Stomach (tissue), 9 donors: Measurements from ENCODE around the gene ZNF891. TPM values are rescaled to one million over a fixed set of nuclear protein-coding genes. Genes with fewer than 3 reads are reported as not detected.

ENCODE experiments used
- DNase-seq, 2 donors: peaks; one replicate each; pipeline versions ENCODE4 v3.0.0 to v3.0.0-alpha.2; 2013 to 2019
- H3K27ac ChIP-seq, 5 donors: fragments of 200-600 bp in 4 of 5; sonication (generic) in 4 of 5; one replicate each; pipeline ENCODE4 v1.5.1; 2013 to 2019; ENCODE audit warnings: mild to moderate bottlenecking in 1 of 5, moderate library complexity in 1 of 5
- H3K27me3 ChIP-seq, 3 donors: fragments of 200-600 bp; sonication (generic); one replicate each; pipeline ENCODE4 v1.5.1; 2017 to 2019; ENCODE audit warnings: mixed run types in 1 of 3
- H3K36me3 ChIP-seq, 4 donors: fragments of 200-600 bp; sonication (generic); 1 replicate in 3 of 4; 2 replicates in 1 of 4; pipeline ENCODE4 v1.5.1; 2016 to 2019
- H3K4me1 ChIP-seq, 4 donors: fragments of 200-600 bp; sonication (generic); one replicate each; pipeline ENCODE4 v1.5.1; 2016 to 2019
- H3K4me3 ChIP-seq, 4 donors: fragments of 200-600 bp; sonication (generic) in 3 of 4; one replicate each; pipeline ENCODE4 v1.5.1; 2016 to 2019; ENCODE audit warnings: mild to moderate bottlenecking in 1 of 4
- H3K9me3 ChIP-seq, 4 donors: fragments of 200-600 bp; sonication (generic); one replicate each; pipeline ENCODE4 v1.5.1; 2016 to 2019
- CTCF ChIP-seq, 7 experiments: fragments of 450-650 bp in 4 of 7; fragments of 200-600 bp in 3 of 7; sonication (generic) in 3 of 7; IDR thresholded peaks; one replicate each; pipeline ENCODE4 v1.5.1; 2016 to 2019; ENCODE audit warnings: antibody characterized with exemption in 7 of 7, control low read depth in 2 of 7, mild to moderate bottlenecking in 1 of 7
- EP300 ChIP-seq: sonication (generic); formaldehyde crosslinking; IDR thresholded peaks from one replicate; pipeline ENCODE4 v1.6.1; 2017; ENCODE audit warnings: antibody characterized with exemption
- POLR2A ChIP-seq, 4 donors: fragments of 450-650 bp; IDR thresholded peaks; one replicate each; pipeline ENCODE4 v1.6.1; 2016; ENCODE audit warnings: antibody characterized with exemption in 4 of 4, control low read depth in 2 of 4, mild to moderate bottlenecking in 1 of 4, moderate library complexity in 1 of 4
- POLR2AphosphoS5 ChIP-seq, 3 donors: sonication (generic); formaldehyde crosslinking; IDR thresholded peaks; one replicate each; pipeline ENCODE4 v1.6.1; 2016; ENCODE audit warnings: antibody characterized with exemption in 3 of 3
- WGBS, 5 donors: extraction: QIAGEN DNeasy Blood & Tissue Kit in 3 of 5; methylation state at CpG; one replicate each; pipeline versions ENCODE4 v1.1.5 to v1.1.7; 2013 to 2018; 5-methylcytosine and 5-hydroxymethylcytosine counted together
- intact Hi-C: fragments of 100-400 bp; cut with DNase I; formaldehyde crosslinking; loops from one replicate; pipeline ENCODE4 v1.15.1; 2023; ENCODE audit warnings: low total_unique reads
- polyA plus RNA-seq, 3 donors: library from polyadenylated mRNA; stranded (reverse); fragments of 200-250 nt; gene quantifications; one replicate each; pipeline ENCODE4 v1.2.3, GENCODE V29; 2013
- total RNA-seq, 5 donors: library from RNA; depleted of rRNA; stranded (reverse); fragments of >200 nt; gene quantifications; one replicate each; pipeline versions ENCODE4 v1.1.0 to v1.2.3, GENCODE V29; 2014 to 2016
- donor health status: healthy with polysubstance abuse.
- donor health status: Bipolar disorder and iron deficiency.
- donor health status: healthy.

Gene ZNF891
- total and polyA plus RNA-seq, 8 donors = 0.15 to 6.4 (median 2.0) TPM

- intact Hi-C loops = no loop called here
- 14 to 21% (median 16%) methylated on average over 25 to 26 of the region's 26 CpGs for WGBS, 5 donors
These were observed 571 bp downstream of the ZNF891 start for GRCh38 chr12:133129368-133130037.

GRCh38 chr12:133124674-133125073 is 5.4 kb downstream of the ZNF891 start:
- intact Hi-C loops = no loop called here
- WGBS, 5 donors = 95 to 99% (median 98%) methylated on average over 2 of the region's 2 CpGs
- H3K27ac ChIP-seq = no peak overlapping the region
- H3K9me3 ChIP-seq = peaks cover 68 to 94% (median 89%) of the 10 kb centered on the region in 4 donors
- DNase-seq = no peak
- no peak for TF ChIP-seq POLR2A (IDR thresholded peaks at IDR 0.05)
- no peaks in the 10 kb centered on the region for H3K27me3 ChIP-seq
- H3K4me1 ChIP-seq = peaks cover 0 to 8% (median 7%) of the 10 kb centered on the region in 4 donors
- peaks cover 0 to 90% (median 68%) of the 10 kb centered on the region in 4 donors for H3K36me3 ChIP-seq
- H3K4me3 ChIP-seq = no peak overlapping the region

More at GRCh38 chr12:133129368-133130037, 571 bp downstream of the ZNF891 start:
- Histone ChIP-seq H3K27me3 (no peaks in the 10 kb centered on the region), H3K4me3 (peak overlapping the region; percentile 67 to 93 (median 80)), H3K9me3 (peaks cover 39 to 75% (median 63%) of the 10 kb centered on the region in 4 donors), H3K27ac (peak overlapping the region; percentile 95 to 99 (median 96)), H3K36me3 (peaks cover 7 to 67% (median 50%) of the 10 kb centered on the region in 4 donors), H3K4me1 (peaks cover 0 to 16% (median 15%) of the 10 kb centered on the region in 4 donors)
- TF ChIP-seq CTCF (IDR thresholded peaks at IDR 0.05) (no peak), POLR2AphosphoS5 (IDR thresholded peaks at IDR 0.05) (no peak), POLR2A (IDR thresholded peaks at IDR 0.05) (no peak), EP300 (no peak)
- DNase-seq = no peak

- intact Hi-C loops = no loop called here
- Histone ChIP-seq H3K27me3 (no peaks in the 10 kb centered on the region), H3K4me1 (no peaks in the 10 kb centered on the region), H3K4me3 (no peak overlapping the region), H3K27ac (no peak overlapping the region), H3K36me3 (peaks cover 9 to 100% (median 66%) of the 10 kb centered on the region in 4 donors), H3K9me3 (peaks cover 83 to 100% (median 99%) of the 10 kb centered on the region in 4 donors)
- no peak for TF ChIP-seq POLR2AphosphoS5 (IDR thresholded peaks at IDR 0.05)
- TF ChIP-seq POLR2A (IDR thresholded peaks at IDR 0.05) = no peak
- no peak for TF ChIP-seq EP300
- no peak for TF ChIP-seq CTCF (IDR thresholded peaks at IDR 0.05)
- WGBS, 5 donors = 90 to 98% (median 95%) methylated on average over 3 of the region's 3 CpGs
- no peak for DNase-seq
These were observed 9.5 kb downstream of the ZNF891 start for GRCh38 chr12:133120385-133121191.

- DNase-seq = no peak
- H3K36me3 ChIP-seq = peaks cover 37 to 85% (median 62%) of the 10 kb centered on the region in 4 donors
- H3K9me3 ChIP-seq = peaks cover 89 to 100% (median 99%) of the 10 kb centered on the region in 4 donors
- H3K27me3 ChIP-seq = no peaks in the 10 kb centered on the region
- no peak overlapping the region for H3K27ac ChIP-seq
- 94 to 98% (median 96%) methylated on average over 2 of the region's 2 CpGs for WGBS, 5 donors
- intact Hi-C loops = no loop called here
- H3K4me1 ChIP-seq = no peaks in the 10 kb centered on the region
- H3K4me3 ChIP-seq = no peak overlapping the region
- TF ChIP-seq CTCF (IDR thresholded peaks at IDR 0.05) = no peak
- no peak for TF ChIP-seq EP300
- TF ChIP-seq POLR2A (IDR thresholded peaks at IDR 0.05) = no peak
- TF ChIP-seq POLR2AphosphoS5 (IDR thresholded peaks at IDR 0.05) = no peak
These were observed 21.9 kb downstream of the ZNF891 start for GRCh38 chr12:133108150-133108549.
